Osteoblast (primary cell): ENCODE data around the gene KCNK17. TPM values are rescaled to one million over a fixed set of nuclear protein-coding genes. Genes with fewer than 3 reads are reported as not detected.

Source experiments
- DNase-seq: peaks from one replicate; pipeline ENCODE4 v3.0.0; 2011; ENCODE audit warnings: low spot score, mixed read lengths; ENCODE audit not compliant: insufficient read length; ENCODE audit errors: missing footprints
- H2AFZ ChIP-seq: 2 replicates; pipeline ENCODE4 v1.6.0; 2011; ENCODE audit warnings: mild to moderate bottlenecking, low read length
- H3K27ac ChIP-seq: 2 replicates; pipeline ENCODE4 v1.5.1; 2011; ENCODE audit warnings: mild to moderate bottlenecking, low read depth, low read length, moderate library complexity
- H3K27me3 ChIP-seq: 2 replicates; pipeline ENCODE4 v1.6.0; 2012; ENCODE audit warnings: mild to moderate bottlenecking, control low read depth, inconsistent platforms, low read length, moderate library complexity; ENCODE audit not compliant: insufficient read depth
- H3K36me3 ChIP-seq: 2 replicates; pipeline ENCODE4 v1.5.1; 2011; ENCODE audit warnings: mild to moderate bottlenecking, low read length, control low read depth, moderate library complexity; ENCODE audit not compliant: insufficient read depth
- H3K4me1 ChIP-seq: 2 replicates; pipeline ENCODE4 v1.5.1; 2011; ENCODE audit warnings: mild to moderate bottlenecking, low read length, control low read depth, moderate library complexity; ENCODE audit not compliant: insufficient read depth
- H3K4me2 ChIP-seq: 2 replicates; pipeline ENCODE4 v1.6.0; 2011; ENCODE audit warnings: mild to moderate bottlenecking, low read length; ENCODE audit not compliant: insufficient read depth
- H3K4me3 ChIP-seq: fragments of 200-600 bp; sonication (generic); 3 replicates; pipeline ENCODE4 v1.5.1; 2012; ENCODE audit warnings: mild to moderate bottlenecking, low read length, inconsistent platforms; ENCODE audit not compliant: insufficient read depth
- H3K79me2 ChIP-seq: 2 replicates; pipeline ENCODE4 v1.6.0; 2012; ENCODE audit warnings: mild to moderate bottlenecking, low read length, control low read depth, inconsistent platforms; ENCODE audit not compliant: insufficient read depth
- H3K9me3 ChIP-seq: 2 replicates; pipeline ENCODE4 v1.5.1; 2011; ENCODE audit warnings: low read depth, low read length, control low read depth
- H4K20me1 ChIP-seq: 2 replicates; pipeline ENCODE4 v1.6.0; 2012; ENCODE audit warnings: mild to moderate bottlenecking, low read length, control low read depth; ENCODE audit not compliant: insufficient read depth
- total RNA-seq: library from RNA; depleted of rRNA; stranded (reverse); fragments of >200 nt; gene quantifications from 2 replicates; pipeline ENCODE4 v1.2.3, GENCODE V29; 2012
- TF ChIP-seq, protein P1 (sequence below): IDR thresholded peaks from 2 replicates; pipeline ENCODE4 v1.5.1; 2011; ENCODE audit warnings: mild to moderate bottlenecking, low read depth, low read length, moderate library complexity; ENCODE audit errors: extremely low read depth

KCNK17 gene
- total RNA-seq, 1 donor, result not detected

- peak; percentile 68 for DNase-seq
- no peaks in the 10 kb centered on the region for H3K27me3 ChIP-seq
- no peak overlapping the region for H3K4me3 ChIP-seq
- no peak overlapping the region for H2AFZ ChIP-seq
- no peaks in the 10 kb centered on the region for H4K20me1 ChIP-seq
- no peaks in the 10 kb centered on the region for H3K9me3 ChIP-seq
- H3K36me3 ChIP-seq, result no peaks in the 10 kb centered on the region
- H3K27ac ChIP-seq, result no peak overlapping the region
- H3K4me1 ChIP-seq, result peaks cover 3% of the 10 kb centered on the region
- H3K79me2 ChIP-seq, result no peaks in the 10 kb centered on the region
- TF ChIP-seq, protein P1, sequence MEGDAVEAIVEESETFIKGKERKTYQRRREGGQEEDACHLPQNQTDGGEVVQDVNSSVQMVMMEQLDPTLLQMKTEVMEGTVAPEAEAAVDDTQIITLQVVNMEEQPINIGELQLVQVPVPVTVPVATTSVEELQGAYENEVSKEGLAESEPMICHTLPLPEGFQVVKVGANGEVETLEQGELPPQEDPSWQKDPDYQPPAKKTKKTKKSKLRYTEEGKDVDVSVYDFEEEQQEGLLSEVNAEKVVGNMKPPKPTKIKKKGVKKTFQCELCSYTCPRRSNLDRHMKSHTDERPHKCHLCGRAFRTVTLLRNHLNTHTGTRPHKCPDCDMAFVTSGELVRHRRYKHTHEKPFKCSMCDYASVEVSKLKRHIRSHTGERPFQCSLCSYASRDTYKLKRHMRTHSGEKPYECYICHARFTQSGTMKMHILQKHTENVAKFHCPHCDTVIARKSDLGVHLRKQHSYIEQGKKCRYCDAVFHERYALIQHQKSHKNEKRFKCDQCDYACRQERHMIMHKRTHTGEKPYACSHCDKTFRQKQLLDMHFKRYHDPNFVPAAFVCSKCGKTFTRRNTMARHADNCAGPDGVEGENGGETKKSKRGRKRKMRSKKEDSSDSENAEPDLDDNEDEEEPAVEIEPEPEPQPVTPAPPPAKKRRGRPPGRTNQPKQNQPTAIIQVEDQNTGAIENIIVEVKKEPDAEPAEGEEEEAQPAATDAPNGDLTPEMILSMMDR, result no peak
- H3K4me2 ChIP-seq, result peak overlapping the region; percentile 35
Measured at GRCh38 chr6:39303425-39304153, 10.6 kb downstream of the KCNK17 start.

DNA sequence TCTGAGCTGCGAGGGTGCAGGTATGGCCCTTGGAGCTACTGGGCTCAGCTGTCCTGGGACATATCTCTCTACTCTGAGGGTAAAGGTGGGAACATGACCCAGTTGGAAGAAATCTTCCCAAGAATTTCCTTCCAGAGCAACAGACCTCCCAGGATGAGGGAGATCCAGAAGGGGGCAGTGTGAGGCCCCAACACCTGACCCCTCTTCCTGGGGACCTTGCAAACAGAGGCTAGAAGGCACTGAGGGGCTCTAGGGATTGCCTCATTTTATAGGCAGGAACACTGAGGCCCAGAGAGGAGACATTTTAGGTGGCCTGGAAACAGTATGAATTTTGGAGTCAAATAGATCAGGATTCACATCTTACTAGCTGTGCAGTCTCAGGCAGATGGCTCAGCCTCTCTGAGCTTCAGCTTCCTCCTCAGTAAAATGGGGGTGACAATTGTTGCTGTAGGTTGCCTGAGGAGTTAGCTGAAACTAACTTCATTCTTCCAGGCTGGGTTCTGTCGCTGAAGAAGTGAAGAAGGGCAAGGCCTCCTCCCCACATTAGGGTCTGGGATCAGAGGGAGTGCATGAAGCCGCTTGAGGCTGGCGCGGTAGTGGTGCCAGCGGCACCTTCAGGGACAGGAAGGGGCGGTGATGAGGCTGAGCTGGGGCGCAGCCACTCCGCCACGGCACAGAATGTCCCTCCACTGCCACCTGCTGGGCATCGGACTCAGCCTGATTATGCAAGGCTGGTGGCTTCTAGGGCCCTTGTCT is 11.4 kb downstream of the KCNK17 start:
- DNase-seq, result peak; percentile 97
- Histone ChIP-seq H3K4me1 (peaks cover 3% of the 10 kb centered on the region), H3K4me3 (no peak overlapping the region), H3K36me3 (no peaks in the 10 kb centered on the region), H3K4me2 (peak overlapping the region; percentile 35), H3K79me2 (no peaks in the 10 kb centered on the region), H2AFZ (peak overlapping the region; percentile 58), H3K9me3 (no peaks in the 10 kb centered on the region), H3K27me3 (no peaks in the 10 kb centered on the region), H4K20me1 (no peaks in the 10 kb centered on the region), H3K27ac (no peak overlapping the region)
- TF ChIP-seq, protein P1, result peak; percentile 80

GRCh38 chr6:39302011-39302410 is 12.2 kb downstream of the KCNK17 start:
- no peaks in the 10 kb centered on the region for H3K79me2 ChIP-seq
- TF ChIP-seq, protein P1, result no peak
- no peaks in the 10 kb centered on the region for H3K9me3 ChIP-seq

DNA sequence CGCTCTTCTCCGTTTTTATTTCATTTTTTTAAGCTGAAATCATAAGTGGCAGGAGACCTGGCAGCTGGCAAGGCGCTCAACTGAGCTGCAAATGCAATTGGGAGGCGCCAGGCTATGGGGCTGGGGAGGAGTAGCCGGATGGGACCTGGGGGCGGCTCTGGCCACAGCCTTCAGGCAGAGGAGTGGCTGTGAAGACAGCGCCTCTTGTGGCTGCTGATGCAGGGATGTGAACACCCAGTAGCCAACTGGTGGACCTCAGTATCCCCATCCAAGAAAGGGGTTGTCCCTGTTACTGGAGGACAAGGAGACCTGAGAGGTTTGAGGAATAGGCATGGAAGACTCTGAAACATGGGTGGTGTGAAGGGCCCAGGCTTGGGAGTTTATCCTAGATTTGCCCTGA is 12.6 kb downstream of the KCNK17 start:
- Histone ChIP-seq H3K36me3 (no peaks in the 10 kb centered on the region), H4K20me1 (no peaks in the 10 kb centered on the region), H2AFZ (no peak overlapping the region), H3K79me2 (no peaks in the 10 kb centered on the region), H3K9me3 (no peaks in the 10 kb centered on the region), H3K27ac (no peak overlapping the region), H3K27me3 (no peaks in the 10 kb centered on the region), H3K4me3 (no peak overlapping the region), H3K4me1 (peaks cover 3% of the 10 kb centered on the region), H3K4me2 (no peak overlapping the region)
- peak; percentile 80 for DNase-seq
- TF ChIP-seq, protein P1, result peak; percentile 19

More at GRCh38 chr6:39302011-39302410, 12.2 kb downstream of the KCNK17 start:
- Histone ChIP-seq H3K4me1 (peaks cover 3% of the 10 kb centered on the region), H3K36me3 (no peaks in the 10 kb centered on the region), H2AFZ (no peak overlapping the region), H3K27me3 (no peaks in the 10 kb centered on the region), H4K20me1 (no peaks in the 10 kb centered on the region), H3K4me3 (no peak overlapping the region), H3K27ac (no peak overlapping the region), H3K4me2 (no peak overlapping the region)
- peak; percentile 70 for DNase-seq
